T-helper 9 cell (primary cell): ENCODE results near the gene PPP1R13B.

ENCODE experiments used
- DNase-seq: peaks from one replicate; pipeline ENCODE4 v3.0.0-alpha.2; 2020

Gene PPP1R13B

GRCh38 chr14:103707329-103708263 is 139.8 kb downstream of the PPP1R13B start:
- no peak for DNase-seq

GRCh38 chr14:103706551-103707328 is 140.6 kb downstream of the PPP1R13B start:
- no peak for DNase-seq

- DNase-seq: no peak
Measured at GRCh38 chr14:103705504-103706284, 141.7 kb downstream of the PPP1R13B start.

GRCh38 chr14:103705118-103705503 is 142.3 kb downstream of the PPP1R13B start:
- no peak for DNase-seq

- DNase-seq: no peak
Measured at GRCh38 chr14:103704708-103705107, 142.7 kb downstream of the PPP1R13B start.

- DNase-seq: no peak
Measured at GRCh38 chr14:103703433-103704385, 143.7 kb downstream of the PPP1R13B start.

GRCh38 chr14:103702497-103703432 is 144.6 kb downstream of the PPP1R13B start:
- no peak for DNase-seq

- DNase-seq: no peak
Measured at GRCh38 chr14:103702095-103702494, 145.3 kb downstream of the PPP1R13B start.

- DNase-seq: no peak
Measured at GRCh38 chr14:103700753-103701490, 146.5 kb downstream of the PPP1R13B start.

- no peak for DNase-seq
Measured at GRCh38 chr14:103699901-103700752, 147.2 kb downstream of the PPP1R13B start.

- no peak for DNase-seq
Measured at GRCh38 chr14:103699261-103699661, 148.1 kb downstream of the PPP1R13B start.

GRCh38 chr14:103698380-103699260 is 148.8 kb downstream of the PPP1R13B start:
- no peak for DNase-seq

GRCh38 chr14:103697603-103698379 is 149.6 kb downstream of the PPP1R13B start:
- DNase-seq: no peak

- no peak for DNase-seq
Measured at GRCh38 chr14:103697206-103697602, 150.2 kb downstream of the PPP1R13B start.

- no peak for DNase-seq
Measured at GRCh38 chr14:103696466-103697071, 150.8 kb downstream of the PPP1R13B start.

- no peak for DNase-seq
Measured at GRCh38 chr14:103696070-103696402, 151.3 kb downstream of the PPP1R13B start.
